ENCODE measurements around the gene DDX10.

DDX10 gene

GRCh38 chr11:108913204-108913603, 248.3 kb downstream of the DDX10 start:
- no peak for DNase-seq

DNA sequence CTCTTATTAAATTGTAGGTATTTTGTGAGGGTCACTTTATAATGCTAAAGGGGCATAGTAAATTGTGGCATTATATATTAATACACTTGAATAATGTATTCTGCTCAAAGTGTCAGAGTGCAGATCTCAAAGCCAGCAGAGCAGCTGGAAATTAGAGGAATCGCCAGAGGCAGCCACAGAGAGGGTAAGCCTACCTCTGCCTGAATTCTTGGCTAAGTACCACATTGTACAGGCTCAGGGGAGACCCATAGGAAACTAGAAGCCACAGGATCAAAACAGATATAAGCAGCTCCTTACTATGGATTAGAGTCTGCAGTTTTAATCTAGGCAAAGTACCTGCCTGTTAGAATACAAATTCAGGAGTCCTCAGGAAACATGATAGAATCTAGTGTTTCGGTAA, 249.3 kb downstream of the DDX10 start:
- DNase-seq = no peak

DNA sequence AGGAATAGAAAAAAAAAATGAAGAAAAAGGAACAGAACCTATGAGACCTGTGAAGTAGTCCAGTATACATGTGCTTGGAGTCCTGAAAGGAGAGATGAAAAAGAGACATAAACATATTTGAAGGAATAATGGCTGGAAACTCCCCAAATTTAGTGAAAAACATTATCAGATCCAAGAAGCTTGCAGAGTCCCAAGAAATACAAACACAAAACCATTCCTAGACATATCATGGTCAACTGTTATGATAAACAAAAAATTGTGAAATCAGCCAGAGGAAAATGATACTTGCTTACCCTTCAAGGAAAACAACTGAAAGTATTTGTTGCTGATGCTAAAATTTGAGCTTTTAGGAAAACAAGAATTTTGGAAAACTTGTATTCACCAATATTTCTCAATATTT, 250.1 kb downstream of the DDX10 start:
- DNase-seq = no peak

DNA sequence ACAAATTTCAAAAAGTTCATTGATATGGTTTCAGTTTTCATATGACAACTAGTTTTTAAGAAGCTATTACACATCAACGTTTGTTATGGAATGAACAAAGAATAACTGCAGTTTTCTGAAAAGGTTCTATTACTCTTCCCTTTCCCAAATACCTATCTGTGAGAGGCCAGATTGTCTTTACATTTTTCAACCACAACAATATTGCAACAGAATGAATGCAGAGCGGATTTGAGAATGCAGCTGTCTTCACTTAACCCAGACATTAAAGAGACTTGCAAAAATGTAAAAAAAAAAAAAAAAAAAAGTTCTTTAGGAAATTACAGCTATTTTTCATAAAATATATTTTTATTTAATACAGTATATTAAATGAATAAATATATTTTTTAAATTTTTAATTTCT, 250.8 kb downstream of the DDX10 start:
- DNase-seq = no peak

DNA sequence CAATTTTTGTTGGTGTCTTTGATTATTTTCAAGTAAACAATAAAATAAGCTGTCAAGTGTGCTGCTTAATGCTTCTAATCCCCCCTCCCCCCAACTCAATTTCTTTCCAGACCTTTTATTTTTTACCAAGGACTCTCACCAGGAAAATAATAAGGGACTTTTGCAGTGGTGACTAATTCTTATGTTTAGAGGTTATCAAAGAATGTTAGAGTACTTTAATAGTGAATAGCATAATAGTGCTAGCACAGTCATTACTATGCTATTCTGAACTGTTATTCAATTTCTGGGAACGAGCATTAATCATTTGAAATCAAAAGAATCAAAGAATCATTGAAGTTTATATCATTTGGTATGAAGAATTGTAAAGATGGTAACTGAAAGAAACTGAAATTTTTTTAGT, 251.4 kb downstream of the DDX10 start:
- DNase-seq = no peak

- no peak for DNase-seq
Observed at GRCh38 chr11:108916935-108917334, 252.1 kb downstream of the DDX10 start.

- DNase-seq = no peak
Observed at GRCh38 chr11:108921211-108921610, 256.3 kb downstream of the DDX10 start.

GRCh38 chr11:108922241-108922640, 257.4 kb downstream of the DDX10 start:
- no peak for DNase-seq

GRCh38 chr11:108923413-108923812, 258.5 kb downstream of the DDX10 start:
- no peak for DNase-seq

DNA sequence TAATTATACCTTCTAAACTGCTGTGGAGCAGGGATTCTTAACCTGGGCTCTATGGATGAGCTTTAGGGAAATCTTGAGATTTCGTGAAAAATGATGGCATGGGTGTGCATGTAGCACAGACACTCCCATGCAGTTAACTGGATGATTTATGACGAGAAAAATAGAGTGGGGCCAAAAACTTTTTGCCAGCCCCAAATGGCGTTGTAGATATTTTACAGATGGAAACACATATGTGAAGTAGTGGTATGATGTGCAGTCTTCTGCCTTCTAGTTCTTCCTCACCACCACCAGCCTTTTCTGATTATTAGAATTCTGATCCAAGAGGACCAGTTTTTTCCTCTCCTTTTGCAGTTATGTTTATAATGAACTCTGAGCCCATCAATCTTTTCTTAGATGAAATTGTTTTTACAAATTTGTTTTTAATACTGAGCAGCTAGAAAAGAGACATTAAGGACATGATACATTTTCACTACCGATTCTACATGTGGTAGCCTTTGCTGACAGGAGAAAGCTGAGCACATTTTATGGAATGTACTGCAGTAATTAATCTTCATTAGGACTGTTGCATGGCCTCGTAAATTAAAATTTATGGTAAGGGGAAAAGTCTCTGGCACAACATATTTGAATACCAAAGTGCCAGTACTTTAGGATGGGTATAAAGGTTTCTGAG, 261.4 kb downstream of the DDX10 start:
- no peak for DNase-seq

DNA sequence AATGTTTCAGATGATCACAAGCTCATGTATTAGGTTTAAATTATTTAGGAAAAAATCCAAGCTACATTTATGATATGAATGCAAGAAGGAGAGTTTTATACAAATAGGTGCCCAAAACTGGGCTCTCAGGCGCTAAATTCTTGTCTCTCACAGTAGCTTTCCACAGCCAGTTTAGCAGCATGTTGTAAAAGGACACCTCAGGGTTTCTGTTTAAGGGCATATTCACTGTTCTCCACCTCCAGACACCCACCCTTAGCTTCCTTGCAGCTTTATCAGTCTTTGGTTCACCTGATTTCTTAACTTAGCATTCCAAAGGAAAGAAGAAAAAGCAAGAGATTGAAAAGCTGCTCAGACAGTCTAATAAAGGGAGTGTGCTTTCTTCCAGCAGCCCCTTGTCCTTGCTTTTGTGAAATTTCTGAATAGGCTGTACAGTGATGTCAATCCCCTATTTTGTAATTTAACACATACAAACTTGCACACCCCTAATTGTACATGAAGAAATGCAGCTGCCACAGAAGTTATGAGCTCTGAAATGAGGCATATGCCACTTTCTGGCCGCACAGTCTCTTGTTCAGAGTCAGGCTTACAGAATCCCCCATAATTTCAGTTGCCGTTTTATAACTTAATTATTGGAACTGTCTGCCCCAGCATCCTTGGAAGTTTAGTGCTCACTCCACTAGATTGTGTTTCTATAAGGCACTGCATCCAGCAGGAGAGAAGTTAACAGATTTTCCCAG, 262.1 kb downstream of the DDX10 start:
- DNase-seq = no peak

- DNase-seq = no peak
Observed at GRCh38 chr11:108927791-108928545, 263.1 kb downstream of the DDX10 start.

DNA sequence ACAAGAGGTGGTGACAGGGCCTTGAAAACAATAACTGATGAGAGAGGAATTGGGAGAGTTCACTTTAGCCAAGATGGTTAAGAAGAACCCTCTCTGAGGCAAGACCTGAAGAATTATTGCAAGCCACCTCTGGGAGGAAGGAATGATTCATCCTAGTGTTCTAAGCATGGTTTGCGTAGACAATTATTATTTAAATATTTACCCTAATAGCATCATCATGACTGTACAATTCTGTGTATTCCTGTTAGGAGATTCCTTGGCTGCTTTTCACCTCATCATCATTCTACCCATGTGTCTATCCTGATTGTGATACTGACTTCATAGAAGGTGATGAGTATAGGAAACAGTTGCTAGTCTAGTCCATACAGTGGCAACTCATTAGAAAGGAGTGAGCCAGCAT, 264.4 kb downstream of the DDX10 start:
- DNase-seq = no peak

DNA sequence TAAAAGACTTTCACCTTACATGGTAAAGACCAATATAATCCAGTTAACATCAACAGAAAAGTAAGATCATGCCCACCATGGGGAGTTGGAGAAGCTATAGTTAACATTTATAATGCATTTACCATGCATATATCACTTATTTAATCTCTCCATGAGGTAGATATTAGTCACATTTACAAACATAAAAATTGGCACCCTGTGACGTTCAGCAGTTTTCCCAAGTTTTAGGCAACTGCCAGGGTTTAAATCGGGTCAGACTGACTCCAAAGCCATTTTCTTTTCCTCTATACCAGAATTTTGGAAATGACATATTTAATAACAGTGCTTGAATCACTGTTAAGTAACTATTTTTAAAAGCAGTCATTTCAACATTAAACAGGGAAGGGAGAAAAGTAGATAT, 266.3 kb downstream of the DDX10 start:
- DNase-seq = no peak

DNA sequence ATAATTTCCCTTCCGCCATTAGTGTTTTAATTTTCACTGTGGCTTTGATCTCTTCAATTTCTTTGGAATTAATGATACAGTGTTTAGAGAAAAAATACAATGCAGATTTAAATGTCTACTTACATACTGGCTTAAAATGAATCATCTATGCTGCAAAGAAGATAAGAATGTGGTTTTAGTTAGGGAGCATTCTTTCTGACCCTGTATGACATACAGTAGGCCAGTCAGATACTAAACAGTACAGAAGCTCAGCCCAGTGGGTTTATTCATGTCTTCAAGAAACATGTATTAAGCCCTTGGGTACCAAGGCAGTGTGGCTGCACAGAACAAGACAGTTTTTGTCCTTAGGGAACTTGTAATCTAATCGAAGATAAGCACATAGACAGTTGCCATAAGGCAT, 268.8 kb downstream of the DDX10 start:
- no peak for DNase-seq

GRCh38 chr11:108934289-108934688, 269.4 kb downstream of the DDX10 start:
- DNase-seq = no peak

GRCh38 chr11:108934696-108935095, 269.8 kb downstream of the DDX10 start:
- no peak for DNase-seq

DNA sequence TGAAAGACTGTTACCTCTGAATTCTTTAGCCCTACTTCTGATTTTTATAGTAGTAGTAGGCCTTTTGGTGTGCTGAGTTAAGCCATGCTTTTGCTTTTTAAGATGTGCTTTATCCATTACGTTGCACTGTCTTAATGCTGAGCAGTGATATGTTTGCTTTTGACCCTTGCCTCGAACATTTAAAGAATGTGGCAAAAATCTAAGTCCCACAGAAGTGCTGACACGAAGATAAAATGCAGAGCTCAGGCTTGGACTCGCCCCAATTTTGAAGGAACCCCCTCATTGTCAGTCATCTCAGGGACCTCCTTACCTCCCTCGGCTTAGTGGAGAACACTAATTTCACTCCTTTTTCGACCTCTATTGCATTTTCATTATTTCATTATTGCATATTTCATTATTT, 272.9 kb downstream of the DDX10 start:
- DNase-seq = no peak

DNA sequence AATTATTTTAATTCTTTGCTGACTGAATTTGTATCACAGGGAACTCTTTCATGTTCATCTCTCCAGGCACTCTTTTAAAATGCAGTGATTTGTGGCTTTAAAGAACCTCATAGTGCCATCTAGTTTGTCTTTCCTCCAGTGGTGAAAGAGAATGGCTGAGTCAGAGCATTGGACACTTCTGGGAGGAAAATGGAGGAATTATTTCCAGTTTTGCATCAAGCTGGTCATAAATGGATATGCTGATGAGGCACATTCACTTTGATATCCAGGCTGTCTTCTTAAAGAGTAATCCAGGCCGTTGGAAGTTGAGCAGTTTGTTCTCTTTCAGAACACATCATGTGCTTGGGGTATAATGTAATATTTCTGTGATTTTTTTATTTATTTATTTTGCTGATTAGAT, 273.7 kb downstream of the DDX10 start:
- DNase-seq = no peak

DNA sequence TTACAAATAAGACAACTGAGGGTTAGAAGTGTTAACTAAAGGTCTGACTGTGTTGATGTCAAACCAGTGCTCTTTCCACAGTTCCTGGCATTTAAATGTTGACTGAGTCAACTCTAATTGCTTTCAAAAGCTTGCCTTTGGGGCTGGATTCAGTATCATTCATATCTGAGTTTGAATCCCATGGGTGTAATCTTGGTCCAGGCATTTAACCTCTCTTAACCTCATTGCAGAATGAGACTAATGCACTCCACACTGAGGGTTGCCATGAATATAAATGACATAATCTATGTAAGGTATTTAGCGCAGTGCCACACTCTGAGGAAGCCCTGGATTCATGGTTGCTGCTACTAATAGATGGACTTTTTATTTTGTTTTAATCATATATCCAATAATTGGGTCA, 274.3 kb downstream of the DDX10 start:
- no peak for DNase-seq

GRCh38 chr11:108943853-108944252, 279.0 kb downstream of the DDX10 start:
- no peak for DNase-seq

DNA sequence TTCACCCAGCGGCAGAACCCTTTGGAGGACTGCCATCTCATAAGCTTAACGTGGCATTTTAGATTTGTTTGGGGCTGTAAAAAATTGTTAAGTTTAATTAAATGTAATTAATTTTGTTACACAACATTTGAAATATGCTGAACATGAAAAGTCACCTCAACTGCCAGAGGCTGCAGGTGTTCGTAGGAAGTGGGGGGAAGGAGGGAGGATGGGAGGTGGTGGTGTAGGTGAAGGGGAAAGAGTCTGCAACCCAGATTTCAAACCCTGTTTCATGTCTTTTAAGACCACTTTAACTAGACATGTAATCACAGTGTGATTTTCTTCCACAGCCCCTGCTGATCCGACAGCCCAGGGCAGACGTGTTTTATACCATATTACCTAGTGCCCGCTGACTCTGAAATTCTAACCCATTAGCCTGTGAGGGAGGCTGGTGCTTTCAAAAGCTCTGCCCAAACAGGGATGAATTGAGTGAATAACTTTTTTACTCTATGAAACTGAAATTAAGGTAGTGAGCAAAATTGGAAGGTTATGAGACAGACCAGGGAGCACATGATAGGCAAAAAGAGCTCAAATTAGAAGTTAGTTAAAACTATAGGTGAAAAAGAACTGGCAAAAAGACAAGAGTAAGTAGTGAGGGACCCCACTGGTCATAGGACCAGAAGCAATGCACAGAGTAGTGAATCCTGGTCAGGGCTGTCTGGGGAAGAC, 279.8 kb downstream of the DDX10 start:
- no peak for DNase-seq

DNA sequence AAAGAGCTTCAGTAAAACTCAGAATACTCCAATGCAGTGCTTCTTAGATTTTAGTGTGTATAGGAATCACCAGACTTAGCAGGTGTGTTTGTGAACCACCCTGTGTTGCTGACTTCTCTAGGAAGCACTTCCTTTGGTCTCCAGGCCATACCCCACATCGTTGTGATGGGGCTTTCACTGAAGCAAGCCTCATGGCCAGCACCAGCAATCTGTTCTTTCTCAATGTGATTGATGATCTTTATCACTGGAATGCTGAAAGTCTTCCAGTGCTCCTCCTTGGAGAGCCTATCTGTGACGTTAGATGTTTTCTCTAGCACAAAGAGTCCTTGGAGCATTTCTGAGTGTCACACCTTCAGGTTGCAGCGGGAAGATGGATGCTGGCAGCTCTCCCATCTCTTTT, 280.5 kb downstream of the DDX10 start:
- DNase-seq = no peak
